ENCODE measurements around the gene GRID2.

DNA sequence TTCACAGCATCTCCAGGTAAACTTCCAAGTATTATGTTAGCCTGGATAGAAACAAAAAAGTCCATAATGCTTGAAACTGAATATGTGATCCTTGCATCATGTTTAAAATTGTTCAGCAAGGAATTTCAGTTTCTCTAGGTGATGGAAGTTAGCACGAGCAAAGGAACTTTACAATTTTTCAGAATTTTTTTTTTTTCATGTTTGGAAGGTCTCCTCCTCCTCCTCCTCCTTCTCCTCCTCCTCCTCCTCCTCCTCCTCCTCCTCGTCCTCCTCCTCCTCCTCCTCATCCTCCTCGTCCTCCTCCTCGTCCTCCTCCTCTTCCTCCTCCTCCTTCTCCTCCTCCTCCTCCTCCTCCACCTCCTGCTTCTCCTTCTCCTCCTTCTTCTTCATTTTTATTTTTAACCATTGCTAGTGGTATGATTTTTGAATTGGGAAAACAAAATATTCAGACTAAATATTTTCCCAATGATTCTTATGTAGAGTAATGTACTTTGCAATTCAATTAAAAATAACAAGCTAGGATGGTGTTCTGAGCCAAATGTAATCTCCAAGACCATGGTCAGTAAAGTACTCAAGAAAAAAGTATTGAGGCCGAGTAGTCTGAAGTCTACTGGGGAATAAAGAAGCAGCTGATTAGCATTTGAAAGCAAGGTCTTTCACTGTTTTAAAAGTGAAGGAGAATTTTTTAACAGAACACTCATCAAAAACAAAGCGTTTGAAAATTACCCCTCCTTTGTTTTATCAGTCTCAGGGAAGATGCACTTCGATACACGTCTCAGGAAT lies 1103.9 kb downstream of the GRID2 start:
- TF ChIP-seq TAF1 (IDR thresholded peaks at IDR 0.05; ENCODE audit: low read depth, low read length): no peak
- no peak for TF ChIP-seq SPI1 (IDR thresholded peaks at IDR 0.05; ENCODE audit: low read depth, low read length)
- no peak for TF ChIP-seq POLR2A (IDR thresholded peaks at IDR 0.05; ENCODE audit: low read depth, low read length)
- no peak for TF ChIP-seq POLR2AphosphoS5 (IDR thresholded peaks at IDR 0.05; ENCODE audit: low read depth, low read length)
- TF ChIP-seq PAX5 (IDR thresholded peaks at IDR 0.05; ENCODE audit: insufficient read depth, low read length, severe bottlenecking): no peak

All from GM12891 (cell line).